AG09309 (cell line): ENCODE results near the gene PGAM5.
"Not testable (repeated sequence)": the region's sequence is repeated elsewhere in the genome, so short reads cannot be mapped to it uniquely, and the experiment has no call there.

Source experiments
- DNase-seq: peaks from one replicate; pipeline ENCODE4 v3.0.0-alpha.2; 2010; ENCODE audit warnings: low read depth
- H3K4me3 ChIP-seq: 2 replicates; pipeline ENCODE4 v1.5.1; 2011; ENCODE audit warnings: mild to moderate bottlenecking, low read depth, low read length, moderate library complexity; ENCODE audit not compliant: control insufficient read depth
- TF ChIP-seq, protein P1 (sequence below): IDR thresholded peaks from 2 replicates; pipeline ENCODE4 v1.5.1; 2011; ENCODE audit warnings: mild to moderate bottlenecking, low read depth, low read length, inconsistent platforms; ENCODE audit not compliant: insufficient read depth, control insufficient read depth; ENCODE audit errors: missing control alignments

PGAM5 gene

GRCh38 chr12:132689227-132689626, 21.4 kb upstream of the PGAM5 start:
- no peak for DNase-seq
- TF ChIP-seq, protein P1, sequence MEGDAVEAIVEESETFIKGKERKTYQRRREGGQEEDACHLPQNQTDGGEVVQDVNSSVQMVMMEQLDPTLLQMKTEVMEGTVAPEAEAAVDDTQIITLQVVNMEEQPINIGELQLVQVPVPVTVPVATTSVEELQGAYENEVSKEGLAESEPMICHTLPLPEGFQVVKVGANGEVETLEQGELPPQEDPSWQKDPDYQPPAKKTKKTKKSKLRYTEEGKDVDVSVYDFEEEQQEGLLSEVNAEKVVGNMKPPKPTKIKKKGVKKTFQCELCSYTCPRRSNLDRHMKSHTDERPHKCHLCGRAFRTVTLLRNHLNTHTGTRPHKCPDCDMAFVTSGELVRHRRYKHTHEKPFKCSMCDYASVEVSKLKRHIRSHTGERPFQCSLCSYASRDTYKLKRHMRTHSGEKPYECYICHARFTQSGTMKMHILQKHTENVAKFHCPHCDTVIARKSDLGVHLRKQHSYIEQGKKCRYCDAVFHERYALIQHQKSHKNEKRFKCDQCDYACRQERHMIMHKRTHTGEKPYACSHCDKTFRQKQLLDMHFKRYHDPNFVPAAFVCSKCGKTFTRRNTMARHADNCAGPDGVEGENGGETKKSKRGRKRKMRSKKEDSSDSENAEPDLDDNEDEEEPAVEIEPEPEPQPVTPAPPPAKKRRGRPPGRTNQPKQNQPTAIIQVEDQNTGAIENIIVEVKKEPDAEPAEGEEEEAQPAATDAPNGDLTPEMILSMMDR, result no peak
- no peak overlapping the region for H3K4me3 ChIP-seq

- H3K4me3 ChIP-seq, result no peak overlapping the region
- DNase-seq, result no peak
- TF ChIP-seq, protein P1, result no peak
These were observed 20.5 kb upstream of the PGAM5 start for GRCh38 chr12:132690112-132690511.

DNA sequence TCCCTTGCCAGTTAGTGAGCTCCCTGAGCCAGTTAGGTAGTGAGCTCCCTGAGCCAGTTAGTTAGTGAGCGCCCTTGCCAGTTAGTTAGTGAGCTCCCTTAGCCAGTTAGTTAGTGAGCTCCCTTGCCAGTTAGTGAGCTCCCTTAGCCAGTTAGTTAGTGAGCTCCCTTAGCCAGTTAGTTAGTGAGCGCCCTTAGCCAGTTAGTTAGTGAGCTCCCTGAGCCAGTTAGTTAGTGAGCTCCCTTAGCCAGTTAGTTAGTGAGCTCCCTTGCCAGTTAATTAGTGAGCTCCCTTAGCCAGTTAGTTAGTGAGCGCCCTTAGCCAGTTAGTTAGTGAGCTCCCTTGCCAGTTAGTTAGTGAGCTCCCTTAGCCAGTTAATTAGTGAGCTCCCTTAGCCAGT, 18.6 kb upstream of the PGAM5 start:
- not testable (repeated sequence) for DNase-seq, H3K4me3 ChIP-seq

- not testable (repeated sequence) for H3K4me3 ChIP-seq, DNase-seq
These were observed 15.8 kb upstream of the PGAM5 start for GRCh38 chr12:132694888-132695287.

- no peak overlapping the region for H3K4me3 ChIP-seq
- TF ChIP-seq, protein P1, result no peak
- DNase-seq, result no peak
These were observed 15.2 kb upstream of the PGAM5 start for GRCh38 chr12:132695431-132695830.

GRCh38 chr12:132698341-132698740, 12.3 kb upstream of the PGAM5 start:
- no peak overlapping the region for H3K4me3 ChIP-seq
- no peak for DNase-seq
- TF ChIP-seq, protein P1, result no peak

DNA sequence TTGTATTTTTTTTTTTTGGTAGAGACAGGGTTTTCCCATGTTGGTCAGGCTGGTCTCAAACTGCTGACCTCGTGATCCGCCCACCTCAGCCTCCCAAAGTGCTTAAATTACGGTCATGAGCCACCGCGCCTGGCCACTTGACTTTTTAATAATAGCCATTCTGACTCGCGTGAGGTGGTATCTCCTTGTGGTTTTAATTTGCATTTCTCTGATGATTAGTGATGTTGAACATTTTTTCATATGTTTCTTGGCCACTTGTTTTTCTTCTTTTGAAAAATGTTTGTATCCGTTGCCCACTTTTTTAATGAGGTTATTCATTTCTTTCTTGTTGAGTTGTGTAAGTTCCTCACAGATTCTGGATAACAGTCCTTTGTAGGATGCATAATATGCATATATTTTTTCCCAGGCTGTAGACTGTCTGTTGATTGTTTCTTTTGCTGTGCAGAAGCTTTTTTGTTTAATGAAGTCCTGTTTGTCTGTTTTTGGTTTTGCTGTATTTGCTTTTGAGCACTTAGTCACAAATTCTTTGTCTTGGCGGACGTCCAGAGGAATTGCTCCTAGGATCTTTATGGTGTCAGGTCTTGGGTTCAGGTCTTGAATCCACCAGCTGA, 10.3 kb upstream of the PGAM5 start:
- DNase-seq, result peak; percentile 3
- TF ChIP-seq, protein P1, result no peak
- H3K4me3 ChIP-seq, result no peak overlapping the region

GRCh38 chr12:132702640-132703039, 8.0 kb upstream of the PGAM5 start:
- H3K4me3 ChIP-seq, result no peak overlapping the region
- no peak for DNase-seq
- TF ChIP-seq, protein P1, result no peak
